Aorta (tissue), 5 donors: Measurements from ENCODE around the gene MIER3. TPM values are rescaled to one million over a fixed set of nuclear protein-coding genes. Genes with fewer than 3 reads are reported as not detected.
A peak's percentile ranks its signal among the peaks of the same experiment; 100 is the strongest.

ENCODE experiments used
- ATAC-seq: fragments of 200-7000 bp; cut with Tn5 transposase; one replicate; pipeline ENCODE4 v1.9.1; 2022; ENCODE audit warnings: moderate library complexity; ENCODE audit not compliant: low FRiP score
- DNase-seq, 2 donors: peaks; one replicate each; pipeline ENCODE4 v3.0.0-alpha.2; 2020
- H3K27ac ChIP-seq, 2 donors: one replicate each; pipeline ENCODE4 v1.5.1; 2013; ENCODE audit warnings: low read length in 2 of 2, mild to moderate bottlenecking in 2 of 2, moderate library complexity in 2 of 2, control low read depth in 1 of 2, inconsistent platforms in 1 of 2, low read depth in 1 of 2
- H3K27me3 ChIP-seq, 2 donors: one replicate each; pipeline ENCODE4 v1.6.1; 2013; ENCODE audit warnings: control low read depth in 1 of 2, low read length in 1 of 2, mild to moderate bottlenecking in 1 of 2, moderate library complexity in 1 of 2; ENCODE audit not compliant: insufficient read depth in 2 of 2, control insufficient read depth in 1 of 2
- H3K36me3 ChIP-seq, 2 donors: one replicate each; pipeline ENCODE4 v1.6.1; 2013; ENCODE audit warnings: control low read depth in 1 of 2, low read length in 1 of 2, mild to moderate bottlenecking in 1 of 2; ENCODE audit not compliant: insufficient read depth in 2 of 2, control insufficient read depth in 1 of 2
- H3K4me1 ChIP-seq, 2 donors: one replicate each; pipeline ENCODE4 v1.6.1; 2013; ENCODE audit warnings: low read length in 2 of 2, control low read depth in 1 of 2, mild to moderate bottlenecking in 1 of 2, moderate library complexity in 1 of 2; ENCODE audit not compliant: insufficient read depth in 2 of 2, control insufficient read depth in 1 of 2
- H3K4me3 ChIP-seq, 2 donors: one replicate each; pipeline ENCODE4 v1.5.1; 2013; ENCODE audit warnings: low read length in 2 of 2, control low read depth in 1 of 2, mild to moderate bottlenecking in 1 of 2
- H3K9me3 ChIP-seq: one replicate; pipeline ENCODE4 v1.6.1; 2013; ENCODE audit warnings: mild to moderate bottlenecking, low read length; ENCODE audit not compliant: control insufficient read depth
- WGBS, 2 donors: extraction: QIAGEN DNeasy Blood & Tissue Kit; methylation state at CpG; one replicate each; pipeline ENCODE4 v1.1.7; 2013; 5-methylcytosine and 5-hydroxymethylcytosine counted together
- intact Hi-C, 2 donors: fragments of 100-400 bp; cut with DNase I; formaldehyde crosslinking; loops; one replicate each; pipeline versions ENCODE4 v1.14.2 to v1.15.0; 2022
- polyA plus RNA-seq, 2 donors: library from polyadenylated mRNA; stranded (reverse); fragments of 200-250 nt; gene quantifications; one replicate each; pipeline ENCODE4 v1.2.3, GENCODE V29; 2013
- total RNA-seq, 2 donors: library from RNA; stranded (reverse); fragmentation: NEBNext Ultra II Directional; extraction: Animal tissue kit (Norgen Biotek cat#: 25700); gene quantifications; one replicate each; pipeline ENCODE4 v1.2.1, GENCODE V29; 2021
- donor health status: healthy with polysubstance abuse.
- donor health status: Bipolar disorder and iron deficiency.
- donor health status: DM: no; HTN: no; CAD: no.
- donor health status: DM: no; HTN: no; CAD: no.
- donor health status: DM: yes; HTN: yes; CAD: no.

The MIER3 gene
- total and polyA plus RNA-seq, 4 donors = 8.1 to 27.2 (median 14.5) TPM

GRCh38 chr5:56913766-56914165 lies 38.2 kb downstream of the MIER3 start:
- intact Hi-C loops = no loop called here
- Histone ChIP-seq H3K27ac (no peak overlapping the region), H3K9me3 (no peaks in the 10 kb centered on the region), H3K4me1 (no peaks in the 10 kb centered on the region), H3K27me3 (no peaks in the 10 kb centered on the region), H3K36me3 (no peaks in the 10 kb centered on the region), H3K4me3 (no peak overlapping the region)
- no peak for DNase-seq
- ATAC-seq = no peak
- WGBS, 2 donors = 87 to 89% methylated on average over 3 of the region's 3 CpGs

GRCh38 chr5:56910210-56910965 lies 41.5 kb downstream of the MIER3 start:
- ATAC-seq (peak; percentile 48), DNase-seq (peak; percentile 69 to 79)
- H3K4me3 ChIP-seq = peak overlapping the region; percentile 65 to 70
- H3K9me3 ChIP-seq = no peaks in the 10 kb centered on the region
- no peaks in the 10 kb centered on the region for H3K27me3 ChIP-seq
- H3K36me3 ChIP-seq = no peaks in the 10 kb centered on the region
- peak overlapping the region; percentile 38 to 96 for H3K27ac ChIP-seq
- no peaks in the 10 kb centered on the region for H3K4me1 ChIP-seq
- intact Hi-C loops = loop anchor here in 1 of 2 donors (1.0 to 2.0 kb wide), 2 partner anchors 40 to 262 kb away; no protein-coding TSS in a partner anchor
- 1% methylated on average over 29 of the region's 29 CpGs for WGBS, 2 donors

- WGBS, 2 donors = 0% methylated on average over 47 to 84 of the region's 84 CpGs
- intact Hi-C loops = loop anchor here (1.0 to 5.0 kb wide), 3 partner anchors 41 to 263 kb away; partner anchors contain the start of gene MIER3 (in 1 of the 2)
Observed at GRCh38 chr5:56909294-56910209, 42.4 kb downstream of the MIER3 start, which contains the start of gene SETD9. SETD9 (plus strand) TSS chr5:56909596; CDS start chr5:56909646, 50 bp downstream.

GRCh38 chr5:56908942-56909293 lies 43.0 kb downstream of the MIER3 start:
- Histone ChIP-seq H3K36me3 (no peaks in the 10 kb centered on the region), H3K9me3 (no peaks in the 10 kb centered on the region), H3K27me3 (no peaks in the 10 kb centered on the region), H3K27ac (peak overlapping the region in 1 of 2 donors; percentile 83), H3K4me1 (no peaks in the 10 kb centered on the region), H3K4me3 (peak overlapping the region; percentile 15 to 45)
- peak; percentile 77 for ATAC-seq
- intact Hi-C loops = loop anchor here in 1 of 2 donors (5.0 kb wide), 1 partner anchor 43 kb away; the partner anchor contains the start of gene MIER3
- peak; percentile 86 to 92 for DNase-seq
- 0 to 1% methylated on average over 16 to 19 of the region's 19 CpGs for WGBS, 2 donors

More at GRCh38 chr5:56909294-56910209, 42.4 kb downstream of the MIER3 start, which contains the start of gene SETD9:
- Histone ChIP-seq H3K27me3 (no peaks in the 10 kb centered on the region), H3K9me3 (no peaks in the 10 kb centered on the region), H3K4me1 (no peaks in the 10 kb centered on the region), H3K36me3 (no peaks in the 10 kb centered on the region), H3K27ac (peak within 1 kb of the TSS; percentile 38 to 96), H3K4me3 (peak within 1 kb of the TSS; percentile 65 to 70)
- DNase-seq (peak; percentile 99 to 100), ATAC-seq (peak; percentile 99)

- Histone ChIP-seq H3K27me3 (peaks cover 0 to 1% of the 10 kb centered on the region in 2 donors), H3K9me3 (no peaks in the 10 kb centered on the region), H3K4me1 (no peaks in the 10 kb centered on the region), H3K36me3 (no peaks in the 10 kb centered on the region), H3K27ac (no peak overlapping the region), H3K4me3 (no peak overlapping the region)
- DNase-seq = no peak
- intact Hi-C loops = loop anchor here (5.0 kb wide), 1 partner anchor 321 kb away; no protein-coding TSS in a partner anchor
- peak; percentile 78 for ATAC-seq
- 36 to 41% methylated on average over 3 of the region's 3 CpGs for WGBS, 2 donors
Observed at GRCh38 chr5:56900858-56901578, 50.9 kb downstream of the MIER3 start.

GRCh38 chr5:56900395-56900794 lies 51.5 kb downstream of the MIER3 start:
- DNase-seq = no peak
- intact Hi-C loops = loop anchor here (5.0 kb wide), 1 partner anchor 322 kb away; no protein-coding TSS in a partner anchor

GRCh38 chr5:56898213-56898612 lies 53.7 kb downstream of the MIER3 start:
- Histone ChIP-seq H3K27me3 (peaks cover 0 to 1% of the 10 kb centered on the region in 2 donors), H3K9me3 (no peaks in the 10 kb centered on the region), H3K4me3 (no peak overlapping the region), H3K27ac (no peak overlapping the region), H3K36me3 (no peaks in the 10 kb centered on the region), H3K4me1 (no peaks in the 10 kb centered on the region)
- intact Hi-C loops = no loop called here
- ATAC-seq (no peak), DNase-seq (no peak)
- 87 to 92% methylated on average over 4 of the region's 4 CpGs for WGBS, 2 donors

More at GRCh38 chr5:56900395-56900794, 51.5 kb downstream of the MIER3 start:
- H3K36me3 ChIP-seq = no peaks in the 10 kb centered on the region
- H3K4me3 ChIP-seq = no peak overlapping the region
- H3K27me3 ChIP-seq = peaks cover 0 to 1% of the 10 kb centered on the region in 2 donors
- WGBS, 2 donors = 57 to 64% methylated on average over 4 of the region's 4 CpGs
- ATAC-seq = no peak
- no peaks in the 10 kb centered on the region for H3K4me1 ChIP-seq
- no peaks in the 10 kb centered on the region for H3K9me3 ChIP-seq
- H3K27ac ChIP-seq = no peak overlapping the region

- no peak for DNase-seq
- Histone ChIP-seq H3K4me3 (no peak overlapping the region), H3K4me1 (no peaks in the 10 kb centered on the region), H3K27ac (no peak overlapping the region), H3K27me3 (no peaks in the 10 kb centered on the region), H3K36me3 (no peaks in the 10 kb centered on the region), H3K9me3 (no peaks in the 10 kb centered on the region)
- intact Hi-C loops = no loop called here
- WGBS, 2 donors = 97% methylated on average over 4 of the region's 4 CpGs
- no peak for ATAC-seq
Observed at GRCh38 chr5:56896763-56897162, 55.2 kb downstream of the MIER3 start.
